BLaER1 (cell line): ENCODE data around the gene ACKR2.

Source experiments
- H3K27ac ChIP-seq: shearing (Covaris generic); formaldehyde crosslinking; 2 replicates; pipeline ENCODE4 v1.8.1; 2022
- H3K27me3 ChIP-seq: shearing (Covaris generic); formaldehyde crosslinking; 2 replicates; pipeline ENCODE4 v1.8.1; 2022
- H3K36me3 ChIP-seq: shearing (Covaris generic); formaldehyde crosslinking; 2 replicates; pipeline ENCODE4 v1.8.1; 2022
- H3K4me1 ChIP-seq: shearing (Covaris generic); formaldehyde crosslinking; 2 replicates; pipeline ENCODE4 v1.8.1; 2022
- H3K4me2 ChIP-seq: shearing (Covaris generic); formaldehyde crosslinking; 2 replicates; pipeline ENCODE4 v1.8.1; 2022
- H3K4me3 ChIP-seq: shearing (Covaris generic); formaldehyde crosslinking; 2 replicates; pipeline ENCODE4 v1.8.1; 2022
- H3K9ac ChIP-seq: shearing (Covaris generic); formaldehyde crosslinking; 2 replicates; pipeline ENCODE4 v1.8.1; 2022
- H3K9me3 ChIP-seq: shearing (Covaris generic); formaldehyde crosslinking; 2 replicates; pipeline ENCODE4 v1.8.1; 2022
- H4K20me1 ChIP-seq: shearing (Covaris generic); formaldehyde crosslinking; 2 replicates; pipeline ENCODE4 v1.8.1; 2022
- Cebpa-rat ChIP-seq: shearing (Covaris generic); IDR thresholded peaks from 2 replicates; pipeline ENCODE4 v1.8.1; 2022

Gene ACKR2

DNA sequence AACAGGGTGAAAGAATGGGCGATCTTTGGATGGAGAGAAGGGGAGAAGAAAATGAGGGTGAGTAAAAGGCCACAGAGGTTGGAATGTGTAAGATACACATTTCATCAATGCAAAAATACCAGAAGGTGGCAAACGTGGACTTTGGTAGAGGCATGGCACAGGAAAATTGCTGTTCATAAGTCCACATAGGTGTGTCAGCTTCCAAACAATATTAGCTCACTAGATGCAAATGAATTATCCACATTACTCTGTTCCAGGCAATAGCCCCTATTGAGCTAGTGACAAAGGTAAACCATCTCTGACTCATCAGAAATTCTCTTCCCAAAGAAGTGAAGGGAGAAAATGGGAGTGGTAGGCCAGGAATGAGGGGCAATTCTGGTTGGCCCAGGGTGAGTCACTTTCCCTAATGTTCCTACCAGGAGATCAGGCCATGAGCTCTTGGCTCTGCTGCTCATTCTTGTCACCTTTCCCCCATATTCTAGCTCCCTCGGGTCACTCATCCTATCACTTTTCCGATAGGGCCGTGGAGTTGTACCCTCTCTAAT, 19.9 kb downstream of the ACKR2 start:
- Histone ChIP-seq H4K20me1 (no peaks in the 10 kb centered on the region), H3K9me3 (no peaks in the 10 kb centered on the region), H3K27me3 (no peaks in the 10 kb centered on the region), H3K27ac (no peak overlapping the region), H3K9ac (no peak overlapping the region), H3K4me2 (no peak overlapping the region), H3K4me3 (no peak overlapping the region), H3K4me1 (peaks cover 8% of the 10 kb centered on the region), H3K36me3 (no peaks in the 10 kb centered on the region)
- TF ChIP-seq Cebpa-rat = no peak

DNA sequence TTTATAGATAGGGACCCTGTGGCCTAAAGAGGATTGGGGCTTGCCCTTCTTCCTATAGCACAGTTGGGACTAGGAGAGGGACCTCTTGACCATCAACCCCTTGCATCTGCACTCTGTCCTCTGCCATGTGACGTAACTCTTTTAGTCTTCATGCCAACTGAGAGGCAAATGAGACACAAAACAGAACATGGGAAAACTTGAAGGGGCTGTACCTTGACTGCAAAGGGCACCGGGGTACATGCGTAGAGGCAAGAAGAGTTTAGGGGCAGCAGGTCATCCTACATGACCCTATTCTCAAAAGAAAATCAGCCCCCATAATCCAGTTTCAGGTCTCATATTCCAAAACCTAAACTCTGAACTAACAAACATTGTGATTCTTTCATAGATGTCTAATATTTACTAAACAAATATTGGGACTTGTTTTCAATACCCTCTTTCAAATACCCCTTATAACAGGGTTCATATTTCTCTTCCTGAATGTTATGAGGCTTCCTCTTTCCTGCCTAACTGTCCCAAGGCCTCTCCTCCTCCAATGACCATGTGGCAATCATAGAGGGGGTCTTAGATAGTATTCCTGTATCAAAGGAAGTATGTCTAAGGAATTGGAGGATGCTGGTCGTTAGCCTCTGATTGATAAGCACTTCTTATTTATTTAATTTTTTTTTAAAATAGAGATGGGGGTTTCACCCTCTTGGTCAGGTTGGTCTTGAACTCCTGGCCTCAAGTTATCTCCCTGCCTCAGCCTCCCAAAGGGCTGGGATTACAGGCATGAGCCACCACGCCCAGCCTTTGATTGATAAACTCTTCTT, 20.6 kb downstream of the ACKR2 start:
- Histone ChIP-seq H3K4me2 (no peak overlapping the region), H4K20me1 (no peaks in the 10 kb centered on the region), H3K4me1 (peaks cover 8% of the 10 kb centered on the region), H3K9me3 (no peaks in the 10 kb centered on the region), H3K27me3 (no peaks in the 10 kb centered on the region), H3K9ac (no peak overlapping the region), H3K4me3 (no peak overlapping the region), H3K36me3 (no peaks in the 10 kb centered on the region), H3K27ac (no peak overlapping the region)
- TF ChIP-seq Cebpa-rat = no peak

GRCh38 chr3:42830437-42831320, 21.4 kb downstream of the ACKR2 start:
- no peak for TF ChIP-seq Cebpa-rat
- H3K9ac ChIP-seq = no peak overlapping the region
- H3K4me2 ChIP-seq = 0 out of 2 replicates have a peak overlapping the region, but pooled peaks have one; percentile 3

DNA sequence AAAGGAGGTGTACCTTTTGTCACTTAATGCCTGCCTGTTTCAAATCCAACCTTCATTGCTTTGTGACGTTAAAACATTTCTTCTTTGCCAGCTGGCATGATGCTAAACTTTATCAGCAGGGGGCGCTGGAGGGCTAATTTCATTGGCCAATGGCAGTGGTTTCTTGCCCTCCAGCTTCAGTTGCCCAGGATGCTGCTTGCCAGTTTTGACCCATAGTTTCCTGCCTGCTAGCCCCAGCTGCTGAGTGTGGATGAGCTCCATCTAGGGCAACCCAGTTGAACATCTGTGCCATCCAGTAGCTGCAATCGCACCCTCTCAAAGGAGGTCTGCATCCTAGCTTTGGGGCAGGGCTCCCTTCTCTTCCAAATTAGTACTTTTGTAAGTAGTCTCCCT, 22.1 kb downstream of the ACKR2 start:
- H3K4me3 ChIP-seq = no peak overlapping the region
- 0 out of 2 replicates have a peak overlapping the region, but pooled peaks have one; percentile 3 for H3K4me2 ChIP-seq
- H3K9me3 ChIP-seq = no peaks in the 10 kb centered on the region
- peaks cover 8% of the 10 kb centered on the region for H3K4me1 ChIP-seq
- no peaks in the 10 kb centered on the region for H3K27me3 ChIP-seq
- no peak overlapping the region for H3K27ac ChIP-seq
- TF ChIP-seq Cebpa-rat = no peak
- H4K20me1 ChIP-seq = no peaks in the 10 kb centered on the region
- no peak overlapping the region for H3K9ac ChIP-seq
- no peaks in the 10 kb centered on the region for H3K36me3 ChIP-seq

More at GRCh38 chr3:42830437-42831320, 21.4 kb downstream of the ACKR2 start:
- Histone ChIP-seq H3K4me3 (no peak overlapping the region), H4K20me1 (no peaks in the 10 kb centered on the region), H3K4me1 (peaks cover 8% of the 10 kb centered on the region), H3K27ac (no peak overlapping the region), H3K9me3 (no peaks in the 10 kb centered on the region), H3K36me3 (no peaks in the 10 kb centered on the region), H3K27me3 (no peaks in the 10 kb centered on the region)

- Histone ChIP-seq H3K27me3 (no peaks in the 10 kb centered on the region), H4K20me1 (no peaks in the 10 kb centered on the region), H3K4me1 (no peaks in the 10 kb centered on the region; the same call in 1 of the 2 replicates), H3K36me3 (no peaks in the 10 kb centered on the region), H3K27ac (no peak overlapping the region), H3K9ac (no peak overlapping the region), H3K9me3 (no peaks in the 10 kb centered on the region), H3K4me3 (no peak overlapping the region), H3K4me2 (no peak overlapping the region)
- no peak for TF ChIP-seq Cebpa-rat
Measured at GRCh38 chr3:42836150-42837123, 27.2 kb downstream of the ACKR2 start.

- H3K36me3 ChIP-seq = no peaks in the 10 kb centered on the region
- TF ChIP-seq Cebpa-rat = no peak
- H3K4me3 ChIP-seq = no peak overlapping the region
- H3K27ac ChIP-seq = no peak overlapping the region
- no peak overlapping the region for H3K4me2 ChIP-seq
- no peaks in the 10 kb centered on the region for H3K27me3 ChIP-seq
- no peaks in the 10 kb centered on the region for H4K20me1 ChIP-seq
- H3K9ac ChIP-seq = no peak overlapping the region
- peaks cover 1% of the 10 kb centered on the region for H3K4me1 ChIP-seq
- H3K9me3 ChIP-seq = no peaks in the 10 kb centered on the region
Measured at GRCh38 chr3:42838571-42838970, 29.3 kb downstream of the ACKR2 start.

DNA sequence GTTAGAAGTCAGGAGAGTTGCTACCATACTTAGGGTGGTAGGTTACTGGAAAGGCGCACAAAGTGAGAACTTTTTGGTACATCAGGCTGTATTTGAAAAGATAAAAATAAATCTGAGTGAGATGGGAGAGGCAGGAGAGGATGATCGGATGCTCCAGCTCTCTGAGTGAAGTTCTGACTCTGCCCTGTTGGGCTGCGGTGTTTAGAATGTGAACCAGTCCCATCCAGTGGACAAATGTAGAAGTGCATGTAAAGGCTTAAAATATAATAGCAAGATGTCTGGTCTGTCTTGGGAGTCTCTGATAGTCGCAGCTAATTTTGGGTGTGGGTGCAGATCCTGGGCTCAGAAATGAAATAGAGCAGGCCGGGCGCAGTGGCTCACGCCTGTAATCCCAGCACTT, 30.4 kb downstream of the ACKR2 start:
- no peak overlapping the region for H3K9ac ChIP-seq
- no peaks in the 10 kb centered on the region for H4K20me1 ChIP-seq
- no peaks in the 10 kb centered on the region for H3K9me3 ChIP-seq
- H3K4me3 ChIP-seq = no peak overlapping the region
- no peaks in the 10 kb centered on the region for H3K27me3 ChIP-seq
- peaks cover 12% of the 10 kb centered on the region for H3K4me1 ChIP-seq
- no peak overlapping the region for H3K27ac ChIP-seq
- TF ChIP-seq Cebpa-rat = no peak
- H3K36me3 ChIP-seq = no peaks in the 10 kb centered on the region
- no peak overlapping the region for H3K4me2 ChIP-seq

- Histone ChIP-seq H3K9ac (no peak overlapping the region), H3K36me3 (no peaks in the 10 kb centered on the region), H3K4me3 (no peak overlapping the region), H3K27ac (no peak overlapping the region), H4K20me1 (no peaks in the 10 kb centered on the region), H3K27me3 (no peaks in the 10 kb centered on the region), H3K4me1 (peaks cover 28% of the 10 kb centered on the region), H3K9me3 (no peaks in the 10 kb centered on the region), H3K4me2 (no peak overlapping the region)
- TF ChIP-seq Cebpa-rat = no peak
Measured at GRCh38 chr3:42841332-42841731, 32.1 kb downstream of the ACKR2 start.

DNA sequence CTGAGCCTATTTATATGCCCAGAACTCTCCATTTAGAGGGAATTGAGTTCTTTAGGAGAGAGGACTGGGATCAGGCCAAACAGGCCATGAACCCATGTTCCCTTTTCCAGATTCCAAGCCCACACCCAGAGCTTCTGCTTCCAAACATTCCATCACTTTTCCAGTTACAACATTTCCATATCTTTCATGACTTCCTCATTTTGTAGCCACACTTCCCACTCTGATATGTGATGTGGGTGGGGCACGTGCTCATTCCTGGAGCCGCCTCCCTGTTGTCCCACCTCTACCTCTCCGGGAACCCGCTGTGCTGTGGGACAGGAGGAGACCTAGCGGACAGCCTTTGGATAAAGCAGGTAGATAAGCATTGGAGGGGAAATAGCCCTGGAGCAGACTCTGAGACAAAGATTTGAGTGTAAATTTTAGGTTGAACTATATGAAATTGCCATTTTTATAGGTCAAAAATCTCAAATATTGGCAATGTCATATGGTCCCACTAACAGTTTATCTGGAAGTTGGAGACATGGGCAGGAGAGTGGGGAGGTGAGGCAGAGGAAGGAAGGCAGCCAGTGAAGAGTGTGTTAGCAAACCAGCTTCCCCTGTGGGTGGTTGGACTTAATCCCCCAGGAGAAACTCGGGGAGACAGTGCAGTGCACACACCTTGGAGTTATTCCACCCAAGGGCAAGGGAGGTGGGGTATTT, 34.6 kb downstream of the ACKR2 start:
- Histone ChIP-seq H3K9ac (no peak overlapping the region), H3K9me3 (no peaks in the 10 kb centered on the region), H3K27ac (peak overlapping the region; percentile 3; the same call in 1 of the 2 replicates), H3K36me3 (no peaks in the 10 kb centered on the region), H3K27me3 (no peaks in the 10 kb centered on the region), H3K4me1 (peaks cover 51% of the 10 kb centered on the region), H3K4me2 (peak overlapping the region; percentile 38; the same call in 1 of the 2 replicates), H4K20me1 (no peaks in the 10 kb centered on the region), H3K4me3 (no peak overlapping the region)
- TF ChIP-seq Cebpa-rat = no peak
